K562 (cell line): ENCODE measurements around the gene TBXAS1. TPM values are rescaled to one million over a fixed set of nuclear protein-coding genes. Genes with fewer than 3 reads are reported as not detected.

ENCODE experiments used
- ELF2 ChIP-seq: fragments of 250-450 bp; sonication (Bioruptor Pico); IDR thresholded peaks from 2 replicates; pipeline ENCODE4 v1.5.0; 2021; ENCODE audit warnings: mild to moderate bottlenecking
- ELF4 ChIP-seq: fragments of 450-650 bp; formaldehyde crosslinking; IDR thresholded peaks from 2 replicates; pipeline ENCODE4 v1.4.0; 2022; ENCODE audit warnings: missing genetic modification characterization
- FOXK2 ChIP-seq, 2 experiments: fragments of 450-650 bp; IDR thresholded peaks in 1 of 2; conservative IDR thresholded peaks in 1 of 2; 2 replicates each; pipeline ENCODE4 v1.6.1; 2016; ENCODE audit warnings: low read depth in 2 of 2, mild to moderate bottlenecking in 1 of 2
- HDAC3 ChIP-seq: fragments of 450-650 bp; IDR thresholded peaks from 2 replicates; pipeline ENCODE4 v1.6.1; 2018; ENCODE audit warnings: borderline replicate concordance, mild to moderate bottlenecking, moderate library complexity; ENCODE audit not compliant: partially characterized antibody
- IFI16 ChIP-seq: fragments of 250-450 bp; sonication (Bioruptor Pico); IDR thresholded peaks from 2 replicates; pipeline ENCODE4 v2.1.2; 2022; ENCODE audit warnings: mild to moderate bottlenecking, inconsistent platforms
- MTA1 ChIP-seq: fragments of 450-650 bp; IDR thresholded peaks from 2 replicates; pipeline ENCODE4 v1.6.1; 2017; ENCODE audit warnings: borderline replicate concordance
- PHB2 ChIP-seq: fragments of 450-650 bp; IDR thresholded peaks from 2 replicates; pipeline ENCODE4 v1.6.1; 2017; ENCODE audit warnings: low read depth
- RAD51 ChIP-seq: fragments of 450-650 bp; IDR thresholded peaks from 2 replicates; pipeline ENCODE4 v1.7.1; 2016; ENCODE audit warnings: low read depth, mild to moderate bottlenecking, borderline replicate concordance
- RUNX1 ChIP-seq: sonication (generic); IDR thresholded peaks from 2 replicates; pipeline ENCODE4 v1.6.1; 2016; ENCODE audit warnings: antibody characterized with exemption, low read depth
- TFAM ChIP-seq: fragments of 250-450 bp; sonication (Bioruptor Pico); conservative IDR thresholded peaks from 2 replicates; pipeline ENCODE4 v1.5.0; 2021; ENCODE audit warnings: mild to moderate bottlenecking, moderate library complexity
- ZBTB8A ChIP-seq: fragments of 450-650 bp; IDR thresholded peaks from 2 replicates; pipeline ENCODE4 v1.6.1; 2018; ENCODE audit warnings: mild to moderate bottlenecking, moderate library complexity; ENCODE audit not compliant: partially characterized antibody
- ZNF124 ChIP-seq: sonication (generic); formaldehyde crosslinking; IDR thresholded peaks from 2 replicates; pipeline ENCODE4 v1.8.1; 2022; ENCODE audit warnings: missing genetic modification reagents
- ZNF197 ChIP-seq: fragments of 200-800 bp; sonication (Bioruptor generic); IDR thresholded peaks from 2 replicates; pipeline ENCODE4 v1.6.1; 2016; ENCODE audit warnings: low read depth, missing genetic modification characterization, missing compliant biosample characterization
- ZNF57 ChIP-seq: fragments of 450-650 bp; formaldehyde crosslinking; IDR thresholded peaks from 2 replicates; pipeline ENCODE4 v1.4.0; 2020; ENCODE audit warnings: mild to moderate bottlenecking, moderate library complexity
- ZNF589 ChIP-seq: fragments of 200-800 bp; sonication (Bioruptor generic); IDR thresholded peaks from 2 replicates; pipeline ENCODE4 v1.6.1; 2016; ENCODE audit warnings: low read depth, missing genetic modification characterization, missing compliant biosample characterization
- polyA plus RNA-seq, 8 experiments: library from polyadenylated mRNA; depleted of rRNA in 4 of 8; stranded (reverse) in 5 of 8; unstranded in 3 of 8; fragments of >200 nt; fragmentation: Nextera tagmentation in 2 of 8; fragmentation: Illumina TruSeq in 1 of 8; extraction: Ambion mirVana in 2 of 8; extraction: Trizol in 1 of 8; gene quantifications; 2 replicates each; pipeline versions ENCODE4 v1.2.1 to v1.2.3, GENCODE V29; 2011 to 2014; ENCODE audit warnings: inconsistent platforms in 1 of 8, missing spikeins in 1 of 8
- total RNA-seq, 7 experiments: library from RNA; depleted of rRNA in 6 of 7; stranded (reverse); fragments of >200 nt in 6 of 7; fragmentation: Illumina TruSeq in 2 of 7; extraction: Trizol in 2 of 7; gene quantifications; 2 replicates each; pipeline versions ENCODE4 v1.2.1 to v1.2.3, GENCODE V29; 2011 to 2021; ENCODE audit warnings: low replicate concordance in 1 of 7
- TF ChIP-seq, protein P1 (sequence below): fragments of 250-450 bp; sonication (Bioruptor Pico); IDR thresholded peaks from 2 replicates; pipeline ENCODE4 v1.4.0; 2020
- TF ChIP-seq, protein P2 (sequence below): fragments of 250-450 bp; sonication (Bioruptor Pico); IDR thresholded peaks from 2 replicates; pipeline ENCODE4 v1.8.0; 2022; ENCODE audit warnings: moderate library complexity, mild to moderate bottlenecking, inconsistent platforms

TBXAS1 gene
- total and polyA plus RNA-seq, 9 of the 15 experiments (the other 6 are each of a cell fraction or from before 2014, with no cell fraction given): 1.1 to 8.3 (median 1.9) TPM

DNA sequence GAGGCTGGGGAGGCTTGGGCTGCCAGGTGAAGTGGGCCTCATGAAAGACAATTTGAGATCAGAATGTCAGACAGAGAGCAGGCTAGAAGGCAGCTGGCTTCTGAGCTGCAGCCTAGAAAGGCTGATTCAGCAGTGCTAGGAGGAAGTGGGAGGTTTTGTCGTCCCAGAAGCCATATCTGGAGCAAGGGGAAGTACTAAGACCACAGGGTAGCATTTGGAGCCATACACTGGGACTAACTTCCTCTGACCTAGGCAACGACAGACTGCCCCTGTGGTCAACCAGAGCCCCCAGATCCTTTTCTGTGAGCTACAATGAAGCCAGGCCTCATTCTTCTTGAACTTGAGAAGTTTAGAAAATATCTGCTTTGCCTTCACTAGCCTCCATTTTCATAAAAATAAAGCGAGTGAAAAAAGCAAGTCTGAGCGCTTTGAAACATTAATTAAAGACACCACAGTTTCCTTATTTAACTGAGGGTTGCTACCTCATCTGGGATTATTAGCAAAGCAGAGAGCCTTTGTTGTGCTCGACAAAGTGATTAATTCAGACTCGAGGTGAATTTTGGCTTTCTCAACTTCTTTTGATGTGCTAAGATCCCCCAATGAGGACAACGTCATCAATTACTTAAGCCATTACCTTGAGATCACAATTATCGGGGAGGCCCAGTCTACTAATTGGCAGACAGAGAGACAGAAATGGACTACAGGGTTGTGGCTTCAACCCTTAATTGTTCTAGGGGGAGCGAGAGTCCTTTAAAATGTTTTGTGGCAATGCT is 26.6 kb downstream of the TBXAS1 start (continued):
- TF ChIP-seq RAD51 (no peak), PHB2 (no peak), ZNF197 (0 out of 2 replicates have a peak, but pooled peaks have one; percentile 61), RUNX1 (no peak), ZBTB8A (no peak), IFI16 (no peak), ELF4 (CRISPR knock-in tag) (no peak), ZNF589 (CRISPR knock-in tag) (peak; percentile 76; the same call in 1 of the 2 replicates), HDAC3 (no peak), TFAM (CRISPR knock-in tag) (no peak), ELF2 (no peak), ZNF57 (CRISPR knock-in tag) (no peak), ZNF124 (no peak), FOXK2 (conservative IDR thresholded peaks at IDR 0.05 in 1 of 2, IDR thresholded peaks at IDR 0.05 in 1 of 2; ENCODE audit: low read depth in 2 of 2) (no peak), MTA1 (peak; percentile 56; the same call in 1 of the 2 replicates)
- TF ChIP-seq, protein P1, sequence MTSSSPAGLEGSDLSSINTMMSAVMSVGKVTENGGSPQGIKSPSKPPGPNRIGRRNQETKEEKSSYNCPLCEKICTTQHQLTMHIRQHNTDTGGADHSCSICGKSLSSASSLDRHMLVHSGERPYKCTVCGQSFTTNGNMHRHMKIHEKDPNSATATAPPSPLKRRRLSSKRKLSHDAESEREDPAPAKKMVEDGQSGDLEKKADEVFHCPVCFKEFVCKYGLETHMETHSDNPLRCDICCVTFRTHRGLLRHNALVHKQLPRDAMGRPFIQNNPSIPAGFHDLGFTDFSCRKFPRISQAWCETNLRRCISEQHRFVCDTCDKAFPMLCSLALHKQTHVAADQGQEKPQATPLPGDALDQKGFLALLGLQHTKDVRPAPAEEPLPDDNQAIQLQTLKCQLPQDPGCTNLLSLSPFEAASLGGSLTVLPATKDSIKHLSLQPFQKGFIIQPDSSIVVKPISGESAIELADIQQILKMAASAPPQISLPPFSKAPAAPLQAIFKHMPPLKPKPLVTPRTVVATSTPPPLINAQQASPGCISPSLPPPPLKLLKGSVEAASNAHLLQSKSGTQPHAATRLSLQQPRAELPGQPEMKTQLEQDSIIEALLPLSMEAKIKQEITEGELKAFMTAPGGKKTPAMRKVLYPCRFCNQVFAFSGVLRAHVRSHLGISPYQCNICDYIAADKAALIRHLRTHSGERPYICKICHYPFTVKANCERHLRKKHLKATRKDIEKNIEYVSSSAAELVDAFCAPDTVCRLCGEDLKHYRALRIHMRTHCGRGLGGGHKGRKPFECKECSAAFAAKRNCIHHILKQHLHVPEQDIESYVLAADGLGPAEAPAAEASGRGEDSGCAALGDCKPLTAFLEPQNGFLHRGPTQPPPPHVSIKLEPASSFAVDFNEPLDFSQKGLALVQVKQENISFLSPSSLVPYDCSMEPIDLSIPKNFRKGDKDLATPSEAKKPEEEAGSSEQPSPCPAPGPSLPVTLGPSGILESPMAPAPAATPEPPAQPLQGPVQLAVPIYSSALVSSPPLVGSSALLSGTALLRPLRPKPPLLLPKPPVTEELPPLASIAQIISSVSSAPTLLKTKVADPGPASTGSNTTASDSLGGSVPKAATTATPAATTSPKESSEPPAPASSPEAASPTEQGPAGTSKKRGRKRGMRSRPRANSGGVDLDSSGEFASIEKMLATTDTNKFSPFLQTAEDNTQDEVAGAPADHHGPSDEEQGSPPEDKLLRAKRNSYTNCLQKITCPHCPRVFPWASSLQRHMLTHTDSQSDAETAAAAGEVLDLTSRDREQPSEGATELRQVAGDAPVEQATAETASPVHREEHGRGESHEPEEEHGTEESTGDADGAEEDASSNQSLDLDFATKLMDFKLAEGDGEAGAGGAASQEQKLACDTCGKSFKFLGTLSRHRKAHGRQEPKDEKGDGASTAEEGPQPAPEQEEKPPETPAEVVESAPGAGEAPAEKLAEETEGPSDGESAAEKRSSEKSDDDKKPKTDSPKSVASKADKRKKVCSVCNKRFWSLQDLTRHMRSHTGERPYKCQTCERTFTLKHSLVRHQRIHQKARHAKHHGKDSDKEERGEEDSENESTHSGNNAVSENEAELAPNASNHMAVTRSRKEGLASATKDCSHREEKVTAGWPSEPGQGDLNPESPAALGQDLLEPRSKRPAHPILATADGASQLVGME (CRISPR knock-in tag): no peak
- TF ChIP-seq, protein P2, sequence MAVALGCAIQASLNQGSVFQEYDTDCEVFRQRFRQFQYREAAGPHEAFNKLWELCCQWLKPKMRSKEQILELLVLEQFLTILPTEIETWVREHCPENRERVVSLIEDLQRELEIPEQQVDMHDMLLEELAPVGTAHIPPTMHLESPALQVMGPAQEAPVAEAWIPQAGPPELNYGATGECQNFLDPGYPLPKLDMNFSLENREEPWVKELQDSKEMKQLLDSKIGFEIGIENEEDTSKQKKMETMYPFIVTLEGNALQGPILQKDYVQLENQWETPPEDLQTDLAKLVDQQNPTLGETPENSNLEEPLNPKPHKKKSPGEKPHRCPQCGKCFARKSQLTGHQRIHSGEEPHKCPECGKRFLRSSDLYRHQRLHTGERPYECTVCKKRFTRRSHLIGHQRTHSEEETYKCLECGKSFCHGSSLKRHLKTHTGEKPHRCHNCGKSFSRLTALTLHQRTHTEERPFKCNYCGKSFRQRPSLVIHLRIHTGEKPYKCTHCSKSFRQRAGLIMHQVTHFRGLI (CRISPR knock-in tag): no peak
